Calu3 (cell line): Measurements from ENCODE around the gene RSRC2. TPM values are rescaled to one million over a fixed set of nuclear protein-coding genes. Genes with fewer than 3 reads are reported as not detected.

Experiments
- BruUV-seq: library from RNA; stranded (reverse); fragments of 400-500 nt; replicated peaks from 2 replicates; lab custom pipeline; 2021; lab: Mats Ljungman, UMichigan
- CTCF ChIA-PET: fragments of 300-600 bp; sonication (Branson Sonifier 250); formaldehyde crosslinking; loops from one replicate; lab custom pipeline; 2022; ENCODE audit warnings: antibody characterized with exemption; lab: Charles Lee
- DNase-seq: peaks from one replicate; pipeline ENCODE4 v3.0.0; 2022
- H3K27ac Mint-ChIP-seq: one replicate; pipeline ENCODE4 v1.8.0; 2022; ENCODE audit warnings: mixed read lengths; ENCODE audit not compliant: unreplicated experiment
- H3K27me3 Mint-ChIP-seq: one replicate; pipeline ENCODE4 v1.8.0; 2022; ENCODE audit warnings: mixed read lengths; ENCODE audit not compliant: unreplicated experiment
- H3K36me3 Mint-ChIP-seq: one replicate; pipeline ENCODE4 v1.8.0; 2022; ENCODE audit warnings: mild to moderate bottlenecking, moderate library complexity, mixed read lengths; ENCODE audit not compliant: insufficient read depth, unreplicated experiment
- H3K4me1 Mint-ChIP-seq: one replicate; pipeline ENCODE4 v1.8.0; 2022; ENCODE audit warnings: mild to moderate bottlenecking, low read depth, mixed read lengths; ENCODE audit not compliant: unreplicated experiment
- H3K4me3 Mint-ChIP-seq: one replicate; pipeline ENCODE4 v1.8.0; 2022; ENCODE audit warnings: mild to moderate bottlenecking, low read depth, moderate library complexity, mixed read lengths; ENCODE audit not compliant: unreplicated experiment
- H3K9me3 Mint-ChIP-seq: one replicate; pipeline ENCODE4 v1.8.0; 2022; ENCODE audit warnings: low read depth, mixed read lengths; ENCODE audit not compliant: unreplicated experiment
- CTCF ChIP-seq: fragments of 200-600 bp; IDR thresholded peaks from one replicate; pipeline ENCODE4 v1.8.0; 2022; ENCODE audit warnings: antibody characterized with exemption; ENCODE audit not compliant: unreplicated experiment
- intact Hi-C: fragments of 100-400 bp; cut with micrococcal nuclease; formaldehyde crosslinking; loops from one replicate; pipeline ENCODE4 v1.10.0; 2022; ENCODE audit not compliant: unreplicated experiment
- total RNA-seq: library from RNA; stranded (reverse); gene quantifications from 2 replicates; pipeline ENCODE4 v1.2.3, GENCODE V29; 2022

Gene RSRC2
- total RNA-seq, 1 experiment from 2014 or later, result 86.9 TPM

DNA sequence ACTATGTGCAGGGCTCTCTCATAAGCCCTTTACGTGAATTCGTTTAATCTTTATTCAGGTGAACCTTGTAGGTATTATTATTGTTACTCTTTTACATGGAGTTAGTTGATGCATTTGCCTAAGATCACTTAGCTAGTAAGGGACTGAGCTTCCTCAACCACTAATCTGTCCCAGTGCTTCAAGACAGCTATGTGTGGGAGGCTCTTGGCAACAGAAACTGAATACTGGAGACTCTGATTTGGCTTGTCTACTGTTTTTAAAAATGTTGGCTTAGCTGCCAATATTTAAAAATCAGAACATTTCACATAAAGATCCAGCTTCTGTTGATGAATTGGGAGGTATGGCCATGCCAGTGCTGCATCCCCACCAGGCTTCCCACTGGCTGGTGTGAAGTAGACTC lies 7.1 kb upstream of the RSRC2 start:
- TF ChIP-seq CTCF, result no peak
- H3K4me1 Mint-ChIP-seq, result no peaks in the 10 kb centered on the region
- DNase-seq, result no peak
- no peaks in the 10 kb centered on the region for H3K9me3 Mint-ChIP-seq
- H3K27me3 Mint-ChIP-seq, result no peaks in the 10 kb centered on the region
- no peak overlapping the region for H3K4me3 Mint-ChIP-seq
- CTCF ChIA-PET, result no interaction called here
- intact Hi-C loops, result no loop called here
- H3K36me3 Mint-ChIP-seq, result peaks cover 15% of the 10 kb centered on the region
- BruUV-seq, result no TSS peak
- H3K27ac Mint-ChIP-seq, result no peak overlapping the region

DNA sequence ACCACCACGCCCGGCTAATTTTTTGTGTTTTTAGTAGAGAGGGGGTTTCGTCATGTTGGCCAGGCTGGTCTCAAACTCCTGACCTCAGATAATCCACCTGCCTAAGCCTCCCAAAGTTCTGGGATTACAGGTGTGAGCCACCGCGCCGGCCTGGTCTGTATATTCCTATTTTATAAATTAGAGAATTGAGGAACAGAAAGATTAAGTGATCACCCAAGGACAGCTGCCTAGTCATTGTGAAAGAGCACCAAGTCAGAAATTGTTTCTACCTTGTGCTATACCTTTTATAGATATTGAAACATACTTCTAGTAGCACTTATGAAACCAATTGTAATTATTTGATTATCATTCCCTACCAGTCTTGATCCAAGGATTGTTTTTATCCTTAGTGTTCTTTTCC lies 2.3 kb upstream of the RSRC2 start:
- H3K36me3 Mint-ChIP-seq, result peaks cover 16% of the 10 kb centered on the region
- CTCF ChIA-PET, result no interaction called here
- intact Hi-C loops, result no loop called here

DNA sequence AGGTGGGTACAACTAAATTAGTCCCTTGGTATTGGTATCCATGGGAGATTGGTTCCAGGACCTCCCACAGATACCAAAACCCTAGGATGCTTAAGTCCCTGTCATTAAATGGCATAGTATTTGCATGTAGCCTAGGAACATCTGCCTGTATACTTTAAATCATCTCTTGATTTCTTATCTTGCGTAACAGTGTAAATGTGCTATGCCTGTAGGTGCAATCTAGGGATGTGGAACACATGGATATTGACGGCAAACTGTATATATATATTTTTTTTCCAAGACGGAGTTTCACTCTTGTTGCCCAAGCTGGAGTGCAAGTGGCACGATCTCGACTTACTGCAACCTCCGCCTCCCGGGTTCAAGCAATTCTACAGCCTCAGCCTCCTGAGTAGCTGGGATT lies 1.8 kb upstream of the RSRC2 start:
- Mint-ChIP-seq H3K4me3 (no peak overlapping the region), H3K27me3 (no peaks in the 10 kb centered on the region), H3K9me3 (no peaks in the 10 kb centered on the region), H3K27ac (no peak overlapping the region), H3K4me1 (peaks cover 2% of the 10 kb centered on the region), H3K36me3 (peaks cover 20% of the 10 kb centered on the region)
- CTCF ChIA-PET, result no interaction called here
- intact Hi-C loops, result no loop called here
- DNase-seq, result no peak
- no peak for TF ChIP-seq CTCF
- no TSS peak for BruUV-seq

More for the DNA sequence above, 2.3 kb upstream of the RSRC2 start:
- H3K27ac Mint-ChIP-seq, result no peak overlapping the region
- no TSS peak for BruUV-seq
- H3K4me3 Mint-ChIP-seq, result no peak overlapping the region
- H3K27me3 Mint-ChIP-seq, result no peaks in the 10 kb centered on the region
- no peaks in the 10 kb centered on the region for H3K9me3 Mint-ChIP-seq
- TF ChIP-seq CTCF, result no peak
- no peak for DNase-seq
- H3K4me1 Mint-ChIP-seq, result no peaks in the 10 kb centered on the region

DNA sequence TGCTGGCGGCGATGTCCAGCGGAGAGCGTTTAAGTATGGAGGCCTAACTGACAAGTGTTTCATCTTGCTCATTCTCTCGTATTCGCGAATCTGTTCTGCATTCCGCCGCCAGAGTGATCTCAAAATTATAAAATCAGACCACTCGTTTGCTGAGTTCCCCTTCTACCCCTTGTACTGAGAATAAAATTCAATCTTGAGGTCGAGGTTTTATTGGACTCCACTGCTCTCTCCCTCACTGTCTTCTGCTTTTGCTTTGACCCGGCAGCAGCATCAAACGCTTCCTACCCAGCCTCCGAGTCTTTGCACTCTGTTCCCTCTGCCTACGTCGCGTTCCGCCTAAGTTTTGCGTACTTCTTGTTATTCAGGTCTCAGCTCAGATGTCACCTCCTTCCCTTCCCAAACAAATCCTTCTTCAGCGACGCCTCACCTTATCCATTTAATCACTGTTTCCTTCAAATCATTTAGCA lies 775 bp upstream of the RSRC2 start:
- peaks cover 25% of the 10 kb centered on the region for H3K36me3 Mint-ChIP-seq
- TF ChIP-seq CTCF, result no peak
- H3K9me3 Mint-ChIP-seq, result no peaks in the 10 kb centered on the region
- BruUV-seq, result TSS peak; percentile 74
- peak; percentile 22 for DNase-seq
- H3K4me1 Mint-ChIP-seq, result peaks cover 9% of the 10 kb centered on the region
- H3K27me3 Mint-ChIP-seq, result no peaks in the 10 kb centered on the region
- no peak overlapping the region for H3K4me3 Mint-ChIP-seq
- CTCF ChIA-PET, result interaction anchor here (1.4 kb wide), 1 partner anchor 11 kb away, joined by 4 read pairs; no protein-coding TSS in a partner anchor
- no peak overlapping the region for H3K27ac Mint-ChIP-seq
- intact Hi-C loops, result no loop called here
